A673 (cell line): Measurements from ENCODE around the gene ODR4. TPM values are rescaled to one million over a fixed set of nuclear protein-coding genes. Genes with fewer than 3 reads are reported as not detected.

Experiments
- BruUV-seq: library from RNA; stranded (reverse); fragments of 400-500 nt; replicated peaks from 2 replicates; lab custom pipeline; 2021; lab: Mats Ljungman, UMichigan
- CTCF ChIA-PET: fragments of 300-600 bp; sonication (Branson Sonifier 250); formaldehyde crosslinking; loops from one replicate; lab custom pipeline; 2022; ENCODE audit warnings: antibody characterized with exemption; lab: Charles Lee
- POLR2A ChIA-PET: fragments of 300-600 bp; sonication (Branson Sonifier 250); formaldehyde crosslinking; loops from one replicate; lab custom pipeline; 2022; ENCODE audit warnings: antibody characterized with exemption; ENCODE audit not compliant: low non-redundant PET; lab: Charles Lee
- DNase-seq: peaks from one replicate; pipeline ENCODE4 v3.0.0-alpha.2; 2015; ENCODE audit warnings: low spot score
- H3K27ac ChIP-seq: fragments of 200-600 bp; sonication (generic); 2 replicates; pipeline ENCODE4 v1.5.1; 2016; ENCODE audit warnings: mixed run types, low read depth, mild to moderate bottlenecking, mixed read lengths, antibody characterized with exemption, low read length; ENCODE audit not compliant: poor library complexity, severe bottlenecking
- H3K27me3 ChIP-seq: fragments of 200-600 bp; sonication (generic); replicated peaks from 2 replicates; pipeline ENCODE4 v1.6.1; 2017; ENCODE audit warnings: mixed run types, low read depth, mild to moderate bottlenecking, mixed read lengths, antibody characterized with exemption, low read length; ENCODE audit not compliant: insufficient read depth, poor library complexity
- H3K36me3 ChIP-seq: fragments of 200-600 bp; sonication (generic); 2 replicates; pipeline ENCODE4 v1.6.1; 2016; ENCODE audit warnings: mixed run types, mild to moderate bottlenecking, mixed read lengths, antibody characterized with exemption, low read length; ENCODE audit not compliant: insufficient read depth, poor library complexity, severe bottlenecking
- H3K4me1 ChIP-seq: fragments of 200-600 bp; sonication (generic); 2 replicates; pipeline ENCODE4 v1.6.1; 2017; ENCODE audit warnings: mixed run types, mild to moderate bottlenecking, mixed read lengths, antibody characterized with exemption, low read length; ENCODE audit not compliant: insufficient read depth, poor library complexity, severe bottlenecking
- H3K4me3 ChIP-seq: fragments of 200-600 bp; sonication (generic); 2 replicates; pipeline ENCODE4 v1.5.1; 2016; ENCODE audit warnings: low read depth, mixed run types, mild to moderate bottlenecking, mixed read lengths, low read length; ENCODE audit not compliant: poor library complexity, severe bottlenecking
- H3K9me3 ChIP-seq: fragments of 200-600 bp; sonication (generic); 2 replicates; pipeline ENCODE4 v1.6.1; 2016; ENCODE audit warnings: mixed run types, low read depth, mild to moderate bottlenecking, mixed read lengths, antibody characterized with exemption, low read length; ENCODE audit not compliant: poor library complexity, severe bottlenecking
- CTCF ChIP-seq: fragments of 300-800, 200-600 bp; sonication (generic); conservative IDR thresholded peaks from 2 replicates; pipeline ENCODE4 v1.5.1; 2017; ENCODE audit warnings: low read depth, mild to moderate bottlenecking, antibody characterized with exemption, low read length, moderate library complexity, mixed read lengths
- EZH2 ChIP-seq: fragments of 200-600 bp; sonication (generic); IDR thresholded peaks from 2 replicates; pipeline ENCODE4 v1.6.1; 2017; ENCODE audit warnings: borderline replicate concordance, low read depth, mild to moderate bottlenecking, mixed read lengths, antibody characterized with exemption, low read length; ENCODE audit not compliant: poor library complexity, severe bottlenecking
- intact Hi-C: fragments of 100-400 bp; cut with micrococcal nuclease; formaldehyde crosslinking; loops from one replicate; pipeline ENCODE4 v1.10.0; 2022; ENCODE audit not compliant: unreplicated experiment
- total RNA-seq: library from RNA; stranded (reverse); gene quantifications from 2 replicates; pipeline ENCODE4 v1.2.3, GENCODE V29; 2021

The ODR4 gene
- total RNA-seq, 1 experiment from 2014 or later: 23.1 TPM

- CTCF ChIA-PET: interaction anchor here (0.5 to 1.2 kb wide), 11 partner anchors 11 to 654 kb away, joined by 3 to 9 read pairs (median 3); partner anchors contain the start of gene PTGS2
- Histone ChIP-seq H3K9me3 (no peaks in the 10 kb centered on the region), H3K36me3 (peaks cover 41% of the 10 kb centered on the region), H3K27me3 (no peaks in the 10 kb centered on the region), H3K27ac (peak overlapping the region; percentile 98), H3K4me3 (peak overlapping the region; percentile 78), H3K4me1 (peaks cover 15% of the 10 kb centered on the region)
- TF ChIP-seq EZH2 (no peak), CTCF (no peak)
- TSS peak; percentile 31 for BruUV-seq
- POLR2A ChIA-PET: interaction anchor here (0.7 kb wide), 2 partner anchors 161 to 1059 kb away, joined by 3 read pairs; no protein-coding TSS in a partner anchor
- intact Hi-C loops: no loop called here
- DNase-seq: peak; percentile 28
These were observed 1.1 kb upstream of the ODR4 start for GRCh38 chr1:186374303-186375151.

GRCh38 chr1:186375929-186376319, 286 bp downstream of the ODR4 start:
- BruUV-seq: no TSS peak
- no peak for TF ChIP-seq CTCF
- no peak for TF ChIP-seq EZH2
- intact Hi-C loops: no loop called here
- CTCF ChIA-PET: interaction anchor here (0.5 to 1.2 kb wide), 3 partner anchors 9 to 307 kb away, joined by 4 to 9 read pairs (median 9); no protein-coding TSS in a partner anchor
- POLR2A ChIA-PET: no interaction called here
- no peak for DNase-seq
- Histone ChIP-seq H3K4me3 (peak overlapping the region; percentile 78), H3K27me3 (no peaks in the 10 kb centered on the region), H3K36me3 (peaks cover 40% of the 10 kb centered on the region), H3K27ac (peak overlapping the region; percentile 98), H3K4me1 (peaks cover 15% of the 10 kb centered on the region), H3K9me3 (no peaks in the 10 kb centered on the region)

GRCh38 chr1:186386725-186387383, 11.2 kb downstream of the ODR4 start:
- Histone ChIP-seq H3K9me3 (no peaks in the 10 kb centered on the region), H3K27me3 (no peaks in the 10 kb centered on the region), H3K4me3 (no peak overlapping the region), H3K36me3 (peaks cover 58% of the 10 kb centered on the region), H3K4me1 (peaks cover 4% of the 10 kb centered on the region), H3K27ac (no peak overlapping the region)
- no TSS peak for BruUV-seq
- CTCF ChIA-PET: no interaction called here
- DNase-seq: no peak
- intact Hi-C loops: no loop called here
- POLR2A ChIA-PET: no interaction called here
- TF ChIP-seq EZH2 (no peak), CTCF (no peak)
